HEK293 (cell line): ENCODE data around the gene SARM1.
A peak's percentile ranks its signal among the peaks of the same experiment; 100 is the strongest.

Experiments
- CTCF ChIA-PET: fragments of 350-600 bp; formaldehyde crosslinking; extraction: SDS; loops from one replicate; lab custom pipeline; 2021; ENCODE audit warnings: antibody characterized with exemption; lab: Yijun Ruan, JAX
- POLR2A ChIA-PET: fragments of 300-600 bp; formaldehyde crosslinking; extraction: SDS; loops from one replicate; lab custom pipeline; 2020; ENCODE audit warnings: antibody characterized with exemption, inconsistent platforms; lab: Yijun Ruan, JAX
- H3K27ac ChIP-seq: fragments of 200-500 bp; sonication (Bioruptor generic); 2 replicates; pipeline ENCODE4 v1.5.1; 2014; ENCODE audit warnings: low read depth, low read length, control low read depth, inconsistent platforms; ENCODE audit errors: extremely low read depth
- H3K36me3 ChIP-seq, 2 experiments: fragments of 200-500 bp in 1 of 2; sonication (Bioruptor generic) in 1 of 2; 1 replicate in 1 of 2; 2 replicates in 1 of 2; pipeline ENCODE4 v1.5.1; 2014 to 2017; ENCODE audit warnings: inconsistent platforms in 2 of 2, low read length in 2 of 2; ENCODE audit not compliant: control insufficient read depth in 2 of 2, insufficient read depth in 1 of 2
- H3K4me1 ChIP-seq: fragments of 200-500 bp; sonication (Bioruptor generic); 2 replicates; pipeline ENCODE4 v1.5.1; 2014; ENCODE audit warnings: mild to moderate bottlenecking, low read length, inconsistent platforms; ENCODE audit not compliant: control insufficient read depth, insufficient read depth
- H3K4me3 ChIP-seq: 2 replicates; pipeline ENCODE4 v1.5.1; 2011; ENCODE audit warnings: low read depth, mild to moderate bottlenecking, control low read depth, low read length, moderate library complexity
- H3K9me3 ChIP-seq: fragments of 200-500 bp; sonication (Bioruptor generic); 2 replicates; pipeline ENCODE4 v1.5.1; 2014; ENCODE audit warnings: low read depth, low read length, inconsistent platforms; ENCODE audit not compliant: control insufficient read depth, insufficient read depth
- BCL11A ChIP-seq: fragments of 450-650 bp; formaldehyde crosslinking; IDR thresholded peaks from 2 replicates; pipeline ENCODE4 v1.5.1; 2016; ENCODE audit warnings: low read depth, missing biosample characterization, missing genetic modification characterization
- KLF16 ChIP-seq: fragments of 450-650 bp; formaldehyde crosslinking; IDR thresholded peaks from 2 replicates; pipeline ENCODE4 v1.5.1; 2017; ENCODE audit warnings: missing biosample characterization, missing genetic modification characterization
- PRDM4 ChIP-seq: fragments of 450-650 bp; formaldehyde crosslinking; IDR thresholded peaks from 2 replicates; pipeline ENCODE4 v1.5.1; 2017; ENCODE audit warnings: missing biosample characterization, missing genetic modification characterization
- SCRT2 ChIP-seq: fragments of 450-650 bp; formaldehyde crosslinking; IDR thresholded peaks from 2 replicates; pipeline ENCODE4 v1.5.1; 2016; ENCODE audit warnings: missing biosample characterization, missing genetic modification characterization
- SP3 ChIP-seq: fragments of 450-650 bp; formaldehyde crosslinking; IDR thresholded peaks from 2 replicates; pipeline ENCODE4 v1.5.1; 2016; ENCODE audit warnings: missing biosample characterization, missing genetic modification characterization
- WT1 ChIP-seq: fragments of 450-650 bp; formaldehyde crosslinking; IDR thresholded peaks from 2 replicates; pipeline ENCODE4 v1.5.1; 2016; ENCODE audit warnings: missing biosample characterization, missing genetic modification characterization
- ZBTB17 ChIP-seq: fragments of 450-650 bp; formaldehyde crosslinking; IDR thresholded peaks from 2 replicates; pipeline ENCODE4 v1.5.1; 2016; ENCODE audit warnings: missing biosample characterization, missing genetic modification characterization
- ZEB2 ChIP-seq: fragments of 450-650 bp; formaldehyde crosslinking; IDR thresholded peaks from 2 replicates; pipeline ENCODE4 v1.5.1; 2016; ENCODE audit warnings: missing biosample characterization, missing genetic modification characterization
- ZNF10 ChIP-seq: fragments of 450-650 bp; formaldehyde crosslinking; IDR thresholded peaks from 2 replicates; pipeline ENCODE4 v1.5.1; 2017; ENCODE audit warnings: missing biosample characterization, missing genetic modification characterization
- ZNF2 ChIP-seq: fragments of 450-650 bp; formaldehyde crosslinking; IDR thresholded peaks from 2 replicates; pipeline ENCODE4 v1.5.1; 2016; ENCODE audit warnings: missing biosample characterization, missing genetic modification characterization
- ZNF302 ChIP-seq: fragments of 450-650 bp; formaldehyde crosslinking; IDR thresholded peaks from 2 replicates; pipeline ENCODE4 v1.5.1; 2016; ENCODE audit warnings: missing biosample characterization, missing genetic modification characterization, low read depth
- ZNF311 ChIP-seq: fragments of 450-650 bp; formaldehyde crosslinking; IDR thresholded peaks from 2 replicates; pipeline ENCODE4 v1.5.1; 2017; ENCODE audit warnings: missing biosample characterization, missing genetic modification characterization, borderline replicate concordance
- ZNF394 ChIP-seq: fragments of 450-650 bp; formaldehyde crosslinking; IDR thresholded peaks from 2 replicates; pipeline ENCODE4 v1.5.1; 2016; ENCODE audit warnings: missing biosample characterization, missing genetic modification characterization, mild to moderate bottlenecking, moderate library complexity, borderline replicate concordance
- ZNF449 ChIP-seq: fragments of 450-650 bp; formaldehyde crosslinking; IDR thresholded peaks from 2 replicates; pipeline ENCODE4 v1.5.1; 2017; ENCODE audit warnings: missing biosample characterization, mild to moderate bottlenecking, missing genetic modification characterization, moderate library complexity
- ZNF585B ChIP-seq: fragments of 450-650 bp; formaldehyde crosslinking; IDR thresholded peaks from 2 replicates; pipeline ENCODE4 v1.5.1; 2016; ENCODE audit warnings: missing biosample characterization, missing genetic modification characterization
- ZNF596 ChIP-seq: fragments of 450-650 bp; IDR thresholded peaks from 2 replicates; pipeline ENCODE4 v1.5.0; 2018; ENCODE audit warnings: missing biosample characterization, mild to moderate bottlenecking, missing genetic modification characterization, moderate library complexity
- ZNF600 ChIP-seq: fragments of 450-650 bp; formaldehyde crosslinking; IDR thresholded peaks from 2 replicates; pipeline ENCODE4 v1.5.1; 2016; ENCODE audit warnings: missing biosample characterization, missing genetic modification characterization
- ZNF626 ChIP-seq: fragments of 450-650 bp; sonication (Bioruptor Pico); formaldehyde crosslinking; IDR thresholded peaks from 2 replicates; pipeline ENCODE4 v1.5.1; 2018; ENCODE audit warnings: missing biosample characterization, missing genetic modification characterization, inconsistent platforms
- ZNF629 ChIP-seq: fragments of 450-650 bp; formaldehyde crosslinking; IDR thresholded peaks from 2 replicates; pipeline ENCODE4 v1.5.1; 2017; ENCODE audit warnings: missing biosample characterization, missing genetic modification characterization
- ZNF658 ChIP-seq: fragments of 450-650 bp; formaldehyde crosslinking; IDR thresholded peaks from 2 replicates; pipeline ENCODE4; 2016; ENCODE audit warnings: missing biosample characterization, missing genetic modification characterization
- ZNF660 ChIP-seq: fragments of 450-650 bp; IDR thresholded peaks from 2 replicates; pipeline ENCODE4 v1.5.1; 2018; ENCODE audit warnings: missing biosample characterization, mild to moderate bottlenecking, missing genetic modification characterization
- ZNF768 ChIP-seq: fragments of 450-650 bp; formaldehyde crosslinking; IDR thresholded peaks from 2 replicates; pipeline ENCODE4 v1.5.1; 2018; ENCODE audit warnings: missing biosample characterization, mild to moderate bottlenecking, missing genetic modification characterization
- ZNF785 ChIP-seq: fragments of 450-650 bp; formaldehyde crosslinking; IDR thresholded peaks from 2 replicates; pipeline ENCODE4 v1.5.1; 2016; ENCODE audit warnings: missing biosample characterization, missing genetic modification characterization
- ZNF843 ChIP-seq: fragments of 450-650 bp; formaldehyde crosslinking; IDR thresholded peaks from 2 replicates; pipeline ENCODE4 v1.5.1; 2016; ENCODE audit warnings: missing biosample characterization, missing genetic modification characterization
- TF ChIP-seq, protein P1 (sequence below): fragments of 450-650 bp; formaldehyde crosslinking; IDR thresholded peaks from 2 replicates; pipeline ENCODE4 v1.5.1; 2016; ENCODE audit warnings: missing biosample characterization, missing genetic modification characterization
- TF ChIP-seq, protein P2 (sequence below): fragments of 450-650 bp; formaldehyde crosslinking; optimal IDR thresholded peaks from 2 replicates; pipeline ENCODE3; 2016; ENCODE audit warnings: missing biosample characterization, mild to moderate bottlenecking, missing genetic modification characterization

Gene SARM1

DNA sequence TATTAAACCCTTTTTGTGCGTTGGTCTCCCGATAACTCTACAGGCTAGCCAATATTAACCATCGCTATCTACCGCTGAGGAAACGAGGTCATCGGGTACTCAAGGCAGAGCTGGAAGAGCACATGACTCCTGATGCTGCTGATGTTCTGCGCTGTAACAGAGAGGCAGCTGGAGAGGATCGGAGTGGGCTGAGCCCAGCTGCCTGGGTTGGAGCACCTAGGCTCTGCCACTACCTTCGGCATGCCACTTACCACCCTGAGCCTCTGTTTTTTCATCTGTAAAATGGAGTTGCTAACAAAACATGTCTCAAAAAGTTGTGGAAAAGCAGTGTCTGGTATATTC is 35.0 kb downstream of the SARM1 start:
- Histone ChIP-seq H3K9me3 (no peaks in the 10 kb centered on the region), H3K4me3 (peak overlapping the region; percentile 80), H3K4me1 (no peaks in the 10 kb centered on the region), H3K27ac (no peak overlapping the region; the same call in 1 of the 2 replicates), H3K36me3 (peaks cover 4 to 32% of the 10 kb centered on the region in 2 experiments; a peak in 1 of 3 replicates)
- ChIA-PET POLR2A (interaction anchor here (0.6 to 1.2 kb wide), 3 partner anchors 27 to 71 kb away, joined by 3 to 7 read pairs (median 3); partner anchors contain the start of genes IFT20 and TNFAIP1), CTCF (interaction anchor here (0.6 to 2.9 kb wide), 4 partner anchors 10 to 506 kb away, joined by 3 to 41 read pairs (median 4); no protein-coding TSS in a partner anchor)
- TF ChIP-seq ZNF785 (tag by site-specific recombination) (no peak), ZNF629 (tag by site-specific recombination) (0 out of 2 replicates have a peak, but pooled peaks have one; percentile 9), WT1 (0 out of 2 replicates have a peak, but pooled peaks have one; percentile 3), BCL11A (tag by site-specific recombination) (no peak), ZNF10 (tag by site-specific recombination) (peak; percentile 28; the same call in 1 of the 2 replicates), ZNF843 (tag by site-specific recombination) (no peak), ZNF2 (peak; percentile 52; the same call in 1 of the 2 replicates), ZNF768 (tag by site-specific recombination) (0 out of 2 replicates have a peak, but pooled peaks have one; percentile 5), ZNF600 (peak; percentile 92), ZEB2 (tag by site-specific recombination) (peak; percentile 28; the same call in 1 of the 2 replicates), ZBTB17 (tag by site-specific recombination) (peak; percentile 89), ZNF596 (tag by site-specific recombination) (no peak), PRDM4 (tag by site-specific recombination) (no peak), ZNF449 (peak; percentile 70; the same call in 1 of the 2 replicates), SCRT2 (0 out of 2 replicates have a peak, but pooled peaks have one; percentile 9), ZNF394 (0 out of 2 replicates have a peak, but pooled peaks have one; percentile 7)
- TF ChIP-seq, protein P1, sequence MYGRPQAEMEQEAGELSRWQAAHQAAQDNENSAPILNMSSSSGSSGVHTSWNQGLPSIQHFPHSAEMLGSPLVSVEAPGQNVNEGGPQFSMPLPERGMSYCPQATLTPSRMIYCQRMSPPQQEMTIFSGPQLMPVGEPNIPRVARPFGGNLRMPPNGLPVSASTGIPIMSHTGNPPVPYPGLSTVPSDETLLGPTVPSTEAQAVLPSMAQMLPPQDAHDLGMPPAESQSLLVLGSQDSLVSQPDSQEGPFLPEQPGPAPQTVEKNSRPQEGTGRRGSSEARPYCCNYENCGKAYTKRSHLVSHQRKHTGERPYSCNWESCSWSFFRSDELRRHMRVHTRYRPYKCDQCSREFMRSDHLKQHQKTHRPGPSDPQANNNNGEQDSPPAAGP (tag by site-specific recombination): 0 out of 2 replicates have a peak, but pooled peaks have one; percentile 26

GRCh38 chr17:28407130-28407973 is 35.9 kb downstream of the SARM1 start:
- Histone ChIP-seq H3K27ac (peak overlapping the region; percentile 35; the same call in 1 of the 2 replicates), H3K36me3 (peaks cover 4 to 23% of the 10 kb centered on the region in 2 experiments; a peak in 1 of 3 replicates)
- POLR2A ChIA-PET: interaction anchor here (0.6 to 1.6 kb wide), 6 partner anchors 9 to 994 kb away, joined by 3 to 7 read pairs (median 6); partner anchors contain the start of genes IFT20, POLDIP2 and TNFAIP1
- no peak for TF ChIP-seq ZNF311 (tag by site-specific recombination)
- TF ChIP-seq ZNF660 (tag by site-specific recombination): peak; percentile 60; the same call in 1 of the 2 replicates
- TF ChIP-seq SP3: no peak
- no peak for TF ChIP-seq ZNF626 (tag by site-specific recombination)
- no peak for TF ChIP-seq ZNF596 (tag by site-specific recombination)
- TF ChIP-seq ZNF302: no peak
- TF ChIP-seq ZNF658 (tag by site-specific recombination): no peak
- TF ChIP-seq, protein P2, sequence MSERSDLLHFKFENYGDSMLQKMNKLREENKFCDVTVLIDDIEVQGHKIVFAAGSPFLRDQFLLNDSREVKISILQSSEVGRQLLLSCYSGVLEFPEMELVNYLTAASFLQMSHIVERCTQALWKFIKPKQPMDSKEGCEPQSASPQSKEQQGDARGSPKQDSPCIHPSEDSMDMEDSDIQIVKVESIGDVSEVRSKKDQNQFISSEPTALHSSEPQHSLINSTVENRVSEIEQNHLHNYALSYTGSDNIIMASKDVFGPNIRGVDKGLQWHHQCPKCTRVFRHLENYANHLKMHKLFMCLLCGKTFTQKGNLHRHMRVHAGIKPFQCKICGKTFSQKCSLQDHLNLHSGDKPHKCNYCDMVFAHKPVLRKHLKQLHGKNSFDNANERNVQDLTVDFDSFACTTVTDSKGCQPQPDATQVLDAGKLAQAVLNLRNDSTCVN (tag by site-specific recombination): no peak
- no peak for TF ChIP-seq KLF16
- TF ChIP-seq ZNF585B (tag by site-specific recombination): no peak

More at GRCh38 chr17:28407130-28407973, 35.9 kb downstream of the SARM1 start:
- H3K4me3 ChIP-seq: no peak overlapping the region
- H3K4me1 ChIP-seq: no peaks in the 10 kb centered on the region
- no peaks in the 10 kb centered on the region for H3K9me3 ChIP-seq
- CTCF ChIA-PET: interaction anchor here (0.6 to 2.9 kb wide), 6 partner anchors 10 to 197 kb away, joined by 3 to 41 read pairs (median 4); no protein-coding TSS in a partner anchor
